K562 (cell line): Measurements from ENCODE around the gene MDH2. TPM values are rescaled to one million over a fixed set of nuclear protein-coding genes. Genes with fewer than 3 reads are reported as not detected.

Experiments used
- CBX8 ChIP-seq: fragments of 200-600 bp; sonication (generic); IDR thresholded peaks from 2 replicates; pipeline ENCODE4 v1.6.1; 2012; ENCODE audit warnings: borderline replicate concordance, mixed run types, low read depth, mild to moderate bottlenecking, moderate library complexity, mixed read lengths, low read length, control low read depth, inconsistent platforms; ENCODE audit not compliant: poor library complexity, severe bottlenecking; ENCODE audit errors: extremely low read depth
- EP300 ChIP-seq: IDR thresholded peaks from 2 replicates; pipeline ENCODE4 v1.6.1; 2012; ENCODE audit warnings: low read length, improper control_type of control experiment
- FOXM1 ChIP-seq, 2 experiments: fragments of 450-650 bp in 1 of 2; sonication (generic) in 1 of 2; formaldehyde crosslinking in 1 of 2; IDR thresholded peaks; 2 replicates each; pipeline versions ENCODE4 v1.6.1 to v1.9.0; 2017 to 2022; ENCODE audit warnings: low read depth in 2 of 2, mild to moderate bottlenecking in 2 of 2, missing genetic modification reagents in 1 of 2, moderate library complexity in 1 of 2
- MEF2A ChIP-seq: IDR thresholded peaks from 2 replicates; pipeline ENCODE4 v1.6.1; 2011; ENCODE audit warnings: low read depth, mild to moderate bottlenecking, low read length, moderate library complexity; ENCODE audit not compliant: control insufficient read depth
- PTTG1 ChIP-seq: fragments of 450-650 bp; IDR thresholded peaks from 2 replicates; pipeline ENCODE4 v1.6.1; 2016; ENCODE audit warnings: low read depth, mild to moderate bottlenecking, missing genetic modification characterization, missing compliant biosample characterization
- RBM34 ChIP-seq: fragments of 200-400 bp; formaldehyde crosslinking; IDR thresholded peaks from 2 replicates; pipeline ENCODE4 v1.6.1; 2018; ENCODE audit warnings: low read length, borderline replicate concordance; ENCODE audit not compliant: insufficient read depth
- RFX7 ChIP-seq: fragments of 250-450 bp; sonication (Bioruptor Pico); IDR thresholded peaks from 2 replicates; pipeline ENCODE4 v1.5.1; 2021; ENCODE audit warnings: mild to moderate bottlenecking
- SIN3A ChIP-seq, 2 experiments: fragments of 150-350 bp in 1 of 2; IDR thresholded peaks; 2 replicates each; pipeline ENCODE4 v1.6.1; 2011 to 2016; ENCODE audit warnings: borderline replicate concordance in 2 of 2, low read depth in 2 of 2, low read length in 2 of 2, mild to moderate bottlenecking in 2 of 2, moderate library complexity in 2 of 2; ENCODE audit not compliant: control insufficient read depth in 1 of 2
- ZKSCAN3 ChIP-seq: fragments of 250-450 bp; sonication (Bioruptor Pico); IDR thresholded peaks from 2 replicates; pipeline ENCODE4 v1.4.0; 2020
- polyA plus RNA-seq, 8 experiments: library from polyadenylated mRNA; depleted of rRNA in 4 of 8; stranded (reverse) in 5 of 8; unstranded in 3 of 8; fragments of >200 nt; fragmentation: Nextera tagmentation in 2 of 8; fragmentation: Illumina TruSeq in 1 of 8; extraction: Ambion mirVana in 2 of 8; extraction: Trizol in 1 of 8; gene quantifications; 2 replicates each; pipeline versions ENCODE4 v1.2.1 to v1.2.3, GENCODE V29; 2011 to 2014; ENCODE audit warnings: inconsistent platforms in 1 of 8, missing spikeins in 1 of 8
- total RNA-seq, 7 experiments: library from RNA; depleted of rRNA in 6 of 7; stranded (reverse); fragments of >200 nt in 6 of 7; fragmentation: Illumina TruSeq in 2 of 7; extraction: Trizol in 2 of 7; gene quantifications; 2 replicates each; pipeline versions ENCODE4 v1.2.1 to v1.2.3, GENCODE V29; 2011 to 2021; ENCODE audit warnings: low replicate concordance in 1 of 7
- TF ChIP-seq, protein P1 (sequence below): fragments of 450-650 bp; IDR thresholded peaks from 2 replicates; pipeline ENCODE4 v1.6.1; 2016; ENCODE audit warnings: mild to moderate bottlenecking, moderate library complexity
- TF ChIP-seq, protein P2 (sequence below), 2 experiments: fragments of 250-450 bp in 1 of 2; fragments of 450-650 bp in 1 of 2; sonication (Bioruptor Pico) in 1 of 2; IDR thresholded peaks; 2 replicates each; pipeline versions ENCODE4 v1.6.1 to v1.8.0; 2016 to 2021; ENCODE audit warnings: mild to moderate bottlenecking in 2 of 2, moderate library complexity in 2 of 2, missing compliant biosample characterization in 1 of 2, missing genetic modification characterization in 1 of 2
- TF ChIP-seq, protein P3 (sequence below), 2 experiments: fragments of 450-650 bp in 1 of 2; sonication (generic) in 1 of 2; formaldehyde crosslinking; conservative IDR thresholded peaks; 2 replicates each; pipeline versions ENCODE4 v1.4.0 to v1.8.1; 2020 to 2022; ENCODE audit warnings: mild to moderate bottlenecking in 1 of 2, missing genetic modification reagents in 1 of 2

The MDH2 gene
- total and polyA plus RNA-seq, 9 of the 15 experiments (the other 6 are each of a cell fraction or from before 2014, with no cell fraction given) = 106 to 701 (median 242) TPM

DNA sequence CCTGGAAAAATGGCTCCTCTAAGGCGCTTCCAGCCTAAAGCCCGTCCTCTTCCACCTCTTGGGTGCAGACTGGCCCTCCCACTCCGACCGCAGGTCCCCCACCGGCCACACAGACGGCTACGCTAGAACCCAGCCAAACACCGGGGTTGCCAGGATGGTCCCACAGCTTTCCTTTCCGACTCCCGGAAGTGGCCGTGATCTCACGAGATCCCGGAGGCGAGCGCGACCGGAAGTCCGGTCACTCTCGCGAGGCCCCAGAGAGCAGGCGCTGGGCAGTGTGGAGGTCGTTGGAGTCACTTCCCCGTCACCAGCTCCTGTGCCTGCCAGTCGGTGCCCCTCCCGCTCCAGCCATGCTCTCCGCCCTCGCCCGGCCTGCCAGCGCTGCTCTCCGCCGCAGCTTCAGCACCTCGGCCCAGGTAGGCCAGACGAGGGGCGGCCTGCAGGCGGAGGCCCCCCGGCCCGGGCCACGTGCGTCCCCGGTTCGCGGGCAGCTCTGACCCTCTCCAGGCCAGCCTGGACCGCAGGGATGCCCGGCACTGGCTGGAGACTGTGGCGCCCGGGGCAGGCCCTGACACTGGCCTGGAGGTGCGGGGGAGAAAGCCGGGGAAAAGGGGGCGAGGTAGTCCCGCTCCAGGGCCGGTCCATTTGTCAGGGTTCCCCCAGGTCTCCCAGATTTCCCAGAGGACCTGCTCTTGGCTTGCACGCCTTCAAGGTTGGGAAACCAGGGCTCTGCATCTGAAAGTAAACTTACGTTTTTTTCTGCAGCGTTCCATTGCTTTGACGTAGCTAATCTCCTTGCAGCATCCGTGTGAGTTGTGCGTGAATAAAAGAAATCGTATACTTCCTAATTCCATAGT is at the start of gene MDH2, which contains the start of gene STYXL1 (continued):
- TF ChIP-seq RFX7 (CRISPR knock-in tag) (no peak), EP300 (no peak; the same call in 1 of the 2 replicates), ZKSCAN3 (CRISPR knock-in tag) (no peak), CBX8 (no peak), SIN3A (IDR thresholded peaks at IDR 0.05; ENCODE audit: borderline replicate concordance in 2 of 2, control insufficient read depth in 1 of 2, low read depth in 2 of 2, low read length in 2 of 2) (peak; percentile 91 to 92), RBM34 (no peak), PTTG1 (no peak), MEF2A (no peak), FOXM1 (IDR thresholded peaks at IDR 0.05; ENCODE audit: low read depth) (no peak), FOXM1 (CRISPR knock-in tag; IDR thresholded peaks at IDR 0.05; ENCODE audit: low read depth) (no peak)
- TF ChIP-seq, protein P1, sequence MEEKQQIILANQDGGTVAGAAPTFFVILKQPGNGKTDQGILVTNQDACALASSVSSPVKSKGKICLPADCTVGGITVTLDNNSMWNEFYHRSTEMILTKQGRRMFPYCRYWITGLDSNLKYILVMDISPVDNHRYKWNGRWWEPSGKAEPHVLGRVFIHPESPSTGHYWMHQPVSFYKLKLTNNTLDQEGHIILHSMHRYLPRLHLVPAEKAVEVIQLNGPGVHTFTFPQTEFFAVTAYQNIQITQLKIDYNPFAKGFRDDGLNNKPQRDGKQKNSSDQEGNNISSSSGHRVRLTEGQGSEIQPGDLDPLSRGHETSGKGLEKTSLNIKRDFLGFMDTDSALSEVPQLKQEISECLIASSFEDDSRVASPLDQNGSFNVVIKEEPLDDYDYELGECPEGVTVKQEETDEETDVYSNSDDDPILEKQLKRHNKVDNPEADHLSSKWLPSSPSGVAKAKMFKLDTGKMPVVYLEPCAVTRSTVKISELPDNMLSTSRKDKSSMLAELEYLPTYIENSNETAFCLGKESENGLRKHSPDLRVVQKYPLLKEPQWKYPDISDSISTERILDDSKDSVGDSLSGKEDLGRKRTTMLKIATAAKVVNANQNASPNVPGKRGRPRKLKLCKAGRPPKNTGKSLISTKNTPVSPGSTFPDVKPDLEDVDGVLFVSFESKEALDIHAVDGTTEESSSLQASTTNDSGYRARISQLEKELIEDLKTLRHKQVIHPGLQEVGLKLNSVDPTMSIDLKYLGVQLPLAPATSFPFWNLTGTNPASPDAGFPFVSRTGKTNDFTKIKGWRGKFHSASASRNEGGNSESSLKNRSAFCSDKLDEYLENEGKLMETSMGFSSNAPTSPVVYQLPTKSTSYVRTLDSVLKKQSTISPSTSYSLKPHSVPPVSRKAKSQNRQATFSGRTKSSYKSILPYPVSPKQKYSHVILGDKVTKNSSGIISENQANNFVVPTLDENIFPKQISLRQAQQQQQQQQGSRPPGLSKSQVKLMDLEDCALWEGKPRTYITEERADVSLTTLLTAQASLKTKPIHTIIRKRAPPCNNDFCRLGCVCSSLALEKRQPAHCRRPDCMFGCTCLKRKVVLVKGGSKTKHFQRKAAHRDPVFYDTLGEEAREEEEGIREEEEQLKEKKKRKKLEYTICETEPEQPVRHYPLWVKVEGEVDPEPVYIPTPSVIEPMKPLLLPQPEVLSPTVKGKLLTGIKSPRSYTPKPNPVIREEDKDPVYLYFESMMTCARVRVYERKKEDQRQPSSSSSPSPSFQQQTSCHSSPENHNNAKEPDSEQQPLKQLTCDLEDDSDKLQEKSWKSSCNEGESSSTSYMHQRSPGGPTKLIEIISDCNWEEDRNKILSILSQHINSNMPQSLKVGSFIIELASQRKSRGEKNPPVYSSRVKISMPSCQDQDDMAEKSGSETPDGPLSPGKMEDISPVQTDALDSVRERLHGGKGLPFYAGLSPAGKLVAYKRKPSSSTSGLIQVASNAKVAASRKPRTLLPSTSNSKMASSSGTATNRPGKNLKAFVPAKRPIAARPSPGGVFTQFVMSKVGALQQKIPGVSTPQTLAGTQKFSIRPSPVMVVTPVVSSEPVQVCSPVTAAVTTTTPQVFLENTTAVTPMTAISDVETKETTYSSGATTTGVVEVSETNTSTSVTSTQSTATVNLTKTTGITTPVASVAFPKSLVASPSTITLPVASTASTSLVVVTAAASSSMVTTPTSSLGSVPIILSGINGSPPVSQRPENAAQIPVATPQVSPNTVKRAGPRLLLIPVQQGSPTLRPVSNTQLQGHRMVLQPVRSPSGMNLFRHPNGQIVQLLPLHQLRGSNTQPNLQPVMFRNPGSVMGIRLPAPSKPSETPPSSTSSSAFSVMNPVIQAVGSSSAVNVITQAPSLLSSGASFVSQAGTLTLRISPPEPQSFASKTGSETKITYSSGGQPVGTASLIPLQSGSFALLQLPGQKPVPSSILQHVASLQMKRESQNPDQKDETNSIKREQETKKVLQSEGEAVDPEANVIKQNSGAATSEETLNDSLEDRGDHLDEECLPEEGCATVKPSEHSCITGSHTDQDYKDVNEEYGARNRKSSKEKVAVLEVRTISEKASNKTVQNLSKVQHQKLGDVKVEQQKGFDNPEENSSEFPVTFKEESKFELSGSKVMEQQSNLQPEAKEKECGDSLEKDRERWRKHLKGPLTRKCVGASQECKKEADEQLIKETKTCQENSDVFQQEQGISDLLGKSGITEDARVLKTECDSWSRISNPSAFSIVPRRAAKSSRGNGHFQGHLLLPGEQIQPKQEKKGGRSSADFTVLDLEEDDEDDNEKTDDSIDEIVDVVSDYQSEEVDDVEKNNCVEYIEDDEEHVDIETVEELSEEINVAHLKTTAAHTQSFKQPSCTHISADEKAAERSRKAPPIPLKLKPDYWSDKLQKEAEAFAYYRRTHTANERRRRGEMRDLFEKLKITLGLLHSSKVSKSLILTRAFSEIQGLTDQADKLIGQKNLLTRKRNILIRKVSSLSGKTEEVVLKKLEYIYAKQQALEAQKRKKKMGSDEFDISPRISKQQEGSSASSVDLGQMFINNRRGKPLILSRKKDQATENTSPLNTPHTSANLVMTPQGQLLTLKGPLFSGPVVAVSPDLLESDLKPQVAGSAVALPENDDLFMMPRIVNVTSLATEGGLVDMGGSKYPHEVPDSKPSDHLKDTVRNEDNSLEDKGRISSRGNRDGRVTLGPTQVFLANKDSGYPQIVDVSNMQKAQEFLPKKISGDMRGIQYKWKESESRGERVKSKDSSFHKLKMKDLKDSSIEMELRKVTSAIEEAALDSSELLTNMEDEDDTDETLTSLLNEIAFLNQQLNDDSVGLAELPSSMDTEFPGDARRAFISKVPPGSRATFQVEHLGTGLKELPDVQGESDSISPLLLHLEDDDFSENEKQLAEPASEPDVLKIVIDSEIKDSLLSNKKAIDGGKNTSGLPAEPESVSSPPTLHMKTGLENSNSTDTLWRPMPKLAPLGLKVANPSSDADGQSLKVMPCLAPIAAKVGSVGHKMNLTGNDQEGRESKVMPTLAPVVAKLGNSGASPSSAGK = peak; percentile 60
- TF ChIP-seq, protein P2, sequence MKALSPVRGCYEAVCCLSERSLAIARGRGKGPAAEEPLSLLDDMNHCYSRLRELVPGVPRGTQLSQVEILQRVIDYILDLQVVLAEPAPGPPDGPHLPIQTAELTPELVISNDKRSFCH (CRISPR knock-in tag; IDR thresholded peaks at IDR 0.05) = no peak
- TF ChIP-seq, protein P2 (tag; IDR thresholded peaks at IDR 0.05) = no peak
- TF ChIP-seq, protein P3, sequence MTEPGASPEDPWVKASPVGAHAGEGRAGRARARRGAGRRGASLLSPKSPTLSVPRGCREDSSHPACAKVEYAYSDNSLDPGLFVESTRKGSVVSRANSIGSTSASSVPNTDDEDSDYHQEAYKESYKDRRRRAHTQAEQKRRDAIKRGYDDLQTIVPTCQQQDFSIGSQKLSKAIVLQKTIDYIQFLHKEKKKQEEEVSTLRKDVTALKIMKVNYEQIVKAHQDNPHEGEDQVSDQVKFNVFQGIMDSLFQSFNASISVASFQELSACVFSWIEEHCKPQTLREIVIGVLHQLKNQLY (CRISPR knock-in tag; conservative IDR thresholded peaks at IDR 0.05) = no peak
